GM19372 (cell line): Measurements from ENCODE around the gene POLR2F.

ENCODE experiments used
- ATAC-seq: cut with Tn5 transposase; IDR thresholded peaks from one replicate; pipeline ENCODE4 v1.9.1; 2021; ENCODE audit warnings: mild to moderate bottlenecking, low read depth, moderate library complexity; ENCODE audit not compliant: unreplicated experiment

The POLR2F gene

DNA sequence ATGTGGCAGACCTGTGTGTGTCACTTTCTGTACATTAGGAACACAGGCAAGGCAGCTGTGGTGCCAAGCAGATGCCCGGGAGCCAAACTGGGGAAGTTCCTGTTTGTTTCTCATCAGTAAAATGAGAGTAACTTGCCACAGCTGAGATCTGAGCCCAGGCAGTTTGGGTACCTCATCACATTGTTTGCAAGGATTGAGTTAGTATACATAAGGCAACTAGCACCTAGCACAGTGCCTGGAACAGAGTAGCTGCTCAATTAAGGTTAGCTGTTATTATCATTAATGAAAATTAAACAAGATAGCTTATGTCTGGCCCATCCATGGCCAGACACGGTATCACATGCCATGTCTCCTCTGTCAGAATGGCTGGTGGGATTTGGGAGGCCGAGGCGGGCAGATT, 23.0 kb downstream of the POLR2F start:
- ATAC-seq: no peak

DNA sequence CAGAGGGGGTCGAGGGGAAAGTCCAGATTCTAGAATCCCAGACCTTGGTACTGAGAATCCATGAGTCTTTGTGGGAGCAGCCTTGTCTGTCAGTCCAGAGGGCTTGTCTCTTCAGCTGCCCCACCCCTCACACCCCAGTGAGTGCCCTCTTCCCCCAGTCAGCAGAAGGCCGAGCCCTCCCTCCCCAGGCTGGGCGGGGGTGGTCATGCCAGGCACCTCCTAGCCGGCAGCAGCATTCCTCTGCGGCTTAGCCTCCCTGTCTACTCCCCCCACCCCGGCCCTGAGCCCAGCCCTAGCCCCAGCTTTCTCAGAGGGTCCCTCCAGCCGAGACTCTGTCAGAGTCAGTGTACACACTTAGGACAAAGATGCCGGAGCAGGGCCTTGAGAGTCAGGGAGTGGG, 26.3 kb downstream of the POLR2F start:
- ATAC-seq: no peak

DNA sequence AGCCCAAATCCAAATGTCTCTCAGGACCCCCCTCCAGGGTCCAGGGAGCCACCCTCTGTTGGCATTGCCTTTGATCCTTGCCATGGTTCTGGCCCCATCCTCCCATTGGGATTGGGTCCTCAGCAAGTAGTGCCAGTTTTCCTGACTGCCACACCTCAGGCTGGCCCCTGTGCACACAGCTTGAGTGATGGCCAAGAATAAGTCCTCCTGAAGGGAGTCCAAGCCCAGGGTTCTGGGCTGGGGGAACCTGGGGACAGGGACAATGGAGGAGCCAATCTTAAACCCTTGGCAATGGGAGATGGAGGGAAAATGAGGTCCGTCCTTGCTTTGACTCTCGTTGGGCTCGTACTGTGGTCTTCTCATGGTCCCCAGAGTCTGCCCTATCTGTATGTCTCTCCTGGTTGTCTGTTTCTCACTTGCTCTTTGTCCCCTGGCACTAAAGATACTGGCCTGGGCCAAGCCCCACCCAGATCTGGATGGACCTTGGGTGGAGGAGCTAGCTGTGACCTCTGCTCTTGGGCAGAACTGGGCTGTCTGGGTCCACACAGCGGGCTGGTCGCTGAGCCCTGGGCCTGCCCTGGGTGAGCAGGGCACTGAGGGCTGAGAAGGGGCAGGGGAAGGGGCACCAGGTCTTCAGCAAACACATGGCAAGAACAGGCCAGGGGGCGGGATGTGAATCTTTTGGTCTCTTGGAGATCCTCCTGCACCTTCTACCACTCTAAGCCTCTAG, 27.9 kb downstream of the POLR2F start:
- no peak for ATAC-seq

- no peak for ATAC-seq
Measured at GRCh38 chr22:37982151-37982785, 28.8 kb downstream of the POLR2F start.

DNA sequence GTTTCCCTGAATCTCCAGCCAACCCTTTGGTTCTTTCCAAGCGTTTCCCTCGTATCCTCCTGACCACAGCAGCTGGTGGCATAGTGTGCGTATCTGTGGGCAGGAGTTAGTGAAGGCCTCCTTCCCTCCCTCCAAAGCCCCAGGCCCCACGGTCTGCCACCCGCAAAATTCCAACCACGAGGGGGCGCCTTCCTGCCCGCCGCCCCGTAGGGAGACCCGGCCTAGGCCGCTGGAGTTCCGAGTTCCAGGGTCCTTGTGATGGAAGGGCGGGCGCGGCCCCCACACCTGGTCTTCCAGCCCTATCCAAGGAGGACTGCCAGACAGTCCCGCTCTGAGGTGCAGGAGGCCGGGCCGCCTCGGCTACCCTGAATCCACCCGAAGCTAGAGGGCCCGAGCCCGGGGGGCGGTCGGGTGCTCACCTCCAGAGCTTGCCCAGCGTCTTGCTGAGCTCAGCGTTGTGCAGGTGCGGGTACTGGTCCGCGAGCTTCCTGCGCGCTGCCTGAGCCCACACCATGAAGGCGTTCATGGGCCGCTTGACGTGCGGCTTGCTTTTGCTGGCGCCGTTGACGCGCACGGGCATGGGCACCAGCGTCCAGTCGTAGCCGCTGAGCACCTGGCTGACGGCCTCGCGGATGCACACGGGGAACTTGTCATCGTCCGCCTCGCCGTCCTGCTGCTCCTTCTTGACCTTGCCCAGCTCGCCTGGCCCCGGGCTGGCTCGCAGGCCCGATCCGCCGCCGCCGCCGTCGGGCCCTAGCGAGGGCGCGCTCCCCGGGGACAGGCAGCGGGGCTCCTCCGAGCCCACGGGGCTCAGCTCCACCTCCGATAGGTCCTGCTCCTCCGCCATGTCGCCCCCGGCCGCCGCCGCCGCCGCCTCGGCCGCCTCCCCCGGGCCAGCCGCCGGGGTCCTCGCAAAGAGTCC, 29.7 kb downstream of the POLR2F start:
- ATAC-seq: no peak

GRCh38 chr22:37983860-37984791, 30.6 kb downstream of the POLR2F start, which contains the start of gene SOX10:
Gene SOX10 (minus strand): TSS chr22:37984555. CDS start chr22:37983784, 771 bp downstream.
- no peak for ATAC-seq

DNA sequence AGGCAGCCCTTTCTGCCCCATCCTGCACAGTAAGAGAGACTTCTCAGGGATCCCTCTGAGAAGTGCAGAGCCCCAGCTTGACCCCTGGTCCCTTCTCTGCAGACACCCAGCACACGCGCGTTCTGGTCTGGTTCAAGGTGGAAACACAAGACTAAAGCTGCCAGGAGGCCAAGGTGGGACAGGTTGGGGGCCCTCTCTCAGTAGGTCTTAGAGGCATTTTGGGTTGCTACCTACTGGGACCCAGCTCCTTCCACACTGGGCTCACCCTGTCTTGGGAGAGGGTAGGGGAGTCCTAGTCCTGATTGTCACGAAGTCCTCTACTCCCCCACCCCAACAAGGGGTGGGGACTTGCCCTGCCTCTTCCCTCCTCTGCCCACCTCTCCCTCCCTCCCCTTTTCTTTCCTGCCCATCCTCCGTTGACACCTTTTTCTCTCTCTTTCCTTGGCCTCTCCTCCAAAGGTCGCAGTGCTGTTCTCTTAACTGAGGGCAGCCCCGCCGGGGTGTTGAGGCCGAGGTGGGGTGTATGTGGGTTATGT, 31.6 kb downstream of the POLR2F start:
- ATAC-seq: no peak

- ATAC-seq: no peak
Measured at GRCh38 chr22:37985751-37986281, 32.3 kb downstream of the POLR2F start.

- no peak for ATAC-seq
Measured at GRCh38 chr22:37986371-37986770, 32.9 kb downstream of the POLR2F start.

GRCh38 chr22:37989146-37990045, 35.9 kb downstream of the POLR2F start:
- no peak for ATAC-seq

DNA sequence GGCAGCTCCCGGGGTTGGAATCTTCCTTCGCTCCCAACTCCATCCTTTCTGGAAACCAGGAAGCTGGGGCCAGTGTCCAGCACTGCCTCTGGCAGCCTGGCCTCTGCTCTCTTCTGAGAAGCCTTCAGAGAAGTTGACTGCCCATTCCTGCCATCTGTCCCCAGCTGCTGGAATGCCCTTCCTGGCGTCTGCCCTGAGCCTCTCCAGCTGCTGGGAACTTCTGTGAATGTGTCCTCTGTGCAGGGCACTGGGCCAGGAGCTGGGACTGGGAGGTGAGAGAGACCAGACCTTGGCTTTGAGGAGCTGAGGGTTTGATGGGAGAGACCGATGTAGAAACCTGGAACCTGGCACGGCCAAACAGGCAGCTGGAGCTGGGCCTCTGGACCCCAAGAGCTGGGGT, 36.8 kb downstream of the POLR2F start:
- ATAC-seq: no peak

- no peak for ATAC-seq
Measured at GRCh38 chr22:37990862-37991261, 37.4 kb downstream of the POLR2F start.

- ATAC-seq: no peak
Measured at GRCh38 chr22:37991731-37992442, 38.4 kb downstream of the POLR2F start.

- ATAC-seq: no peak
Measured at GRCh38 chr22:37994049-37994448, 40.5 kb downstream of the POLR2F start.

GRCh38 chr22:37994982-37995381, 41.5 kb downstream of the POLR2F start:
- no peak for ATAC-seq

GRCh38 chr22:37995460-37995859, 42.0 kb downstream of the POLR2F start:
- no peak for ATAC-seq

GRCh38 chr22:37996079-37996478, 42.6 kb downstream of the POLR2F start:
- no peak for ATAC-seq
